ENCODE measurements around the gene SMIM5.
A peak's percentile ranks its signal among the peaks of the same experiment; 100 is the strongest.

Gene SMIM5

DNA sequence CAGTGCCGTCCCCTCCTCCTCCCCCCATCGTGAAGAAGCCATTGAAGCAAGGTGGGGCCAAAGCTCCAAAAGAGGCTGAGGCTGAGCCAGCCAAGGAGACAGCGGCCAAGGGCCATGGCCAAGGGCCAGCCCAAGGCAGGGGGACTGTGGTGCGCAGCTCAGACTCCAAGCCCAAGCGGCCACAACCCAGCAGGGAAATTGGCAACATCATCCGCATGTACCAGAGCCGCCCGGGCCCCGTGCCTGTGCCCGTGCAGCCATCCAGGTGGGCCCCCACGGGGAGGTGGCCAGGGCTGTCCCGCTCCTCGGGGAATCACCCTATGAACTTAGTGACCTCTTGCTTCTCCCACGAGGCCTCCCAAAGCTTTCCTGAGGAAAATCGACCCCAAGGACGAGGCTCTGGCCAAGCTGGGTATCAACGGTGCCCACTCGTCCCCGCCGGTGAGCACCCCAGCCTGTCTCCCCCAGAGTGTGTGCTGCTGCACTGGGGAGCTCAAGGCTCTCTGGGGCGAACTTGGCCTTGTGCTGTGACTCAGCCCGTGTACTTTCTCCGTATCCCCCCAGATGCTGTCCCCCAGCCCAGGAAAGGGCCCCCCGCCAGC lies 16.6 kb upstream of the SMIM5 start:
- Mint-ChIP-seq H3K4me3 (no peak overlapping the region), H3K27me3 (no peaks in the 10 kb centered on the region), H3K4me1 (no peaks in the 10 kb centered on the region), H3K9me3 (no peaks in the 10 kb centered on the region), H3K36me3 (no peaks in the 10 kb centered on the region), H3K27ac (no peak overlapping the region)

DNA sequence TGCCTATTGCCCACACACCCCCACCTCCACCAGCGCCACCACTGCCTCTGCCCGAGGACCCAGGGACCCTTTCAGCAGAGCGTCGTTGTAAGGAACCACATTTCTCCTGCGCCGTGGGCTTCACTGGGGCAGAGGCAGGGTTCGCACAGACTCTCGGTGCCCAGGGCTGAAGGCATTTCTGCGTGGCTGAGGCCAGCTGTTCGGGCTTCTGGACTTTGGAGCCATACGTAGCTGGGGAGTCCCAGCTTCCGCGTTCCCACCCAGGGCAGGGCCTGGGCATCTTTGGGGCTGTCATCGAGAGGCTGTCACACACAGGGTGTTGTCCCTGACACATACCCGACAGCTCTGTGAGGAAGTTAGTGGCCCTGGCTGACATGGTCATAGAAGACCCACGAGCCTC lies 16.0 kb upstream of the SMIM5 start:
- Mint-ChIP-seq H3K4me3 (no peak overlapping the region), H3K27me3 (no peaks in the 10 kb centered on the region), H3K36me3 (no peaks in the 10 kb centered on the region), H3K4me1 (no peaks in the 10 kb centered on the region), H3K27ac (no peak overlapping the region), H3K9me3 (no peaks in the 10 kb centered on the region)

DNA sequence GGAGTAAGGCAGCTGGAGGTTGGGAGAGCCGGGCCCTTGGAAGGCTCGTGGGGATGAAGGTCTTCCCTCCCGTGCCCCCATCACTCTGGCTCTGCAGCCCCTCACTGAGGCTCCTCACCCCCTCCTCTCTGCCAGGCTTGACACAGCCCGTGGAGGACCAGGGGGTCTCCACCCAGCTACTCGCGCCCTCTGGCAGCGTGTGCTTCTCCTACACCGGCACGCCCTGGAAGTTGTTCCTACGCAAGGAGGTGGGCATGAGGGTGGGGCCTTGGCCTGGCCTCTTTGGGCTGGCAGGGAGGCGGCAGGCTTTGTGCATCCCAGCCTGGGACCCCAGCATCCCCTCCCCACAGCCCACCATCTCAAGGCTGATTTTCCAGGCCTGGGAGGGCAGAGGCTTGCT lies 15.6 kb upstream of the SMIM5 start:
- H3K27ac Mint-ChIP-seq: no peak overlapping the region
- H3K36me3 Mint-ChIP-seq: no peaks in the 10 kb centered on the region
- no peaks in the 10 kb centered on the region for H3K9me3 Mint-ChIP-seq
- no peak overlapping the region for H3K4me3 Mint-ChIP-seq
- H3K27me3 Mint-ChIP-seq: no peaks in the 10 kb centered on the region
- no peaks in the 10 kb centered on the region for H3K4me1 Mint-ChIP-seq

DNA sequence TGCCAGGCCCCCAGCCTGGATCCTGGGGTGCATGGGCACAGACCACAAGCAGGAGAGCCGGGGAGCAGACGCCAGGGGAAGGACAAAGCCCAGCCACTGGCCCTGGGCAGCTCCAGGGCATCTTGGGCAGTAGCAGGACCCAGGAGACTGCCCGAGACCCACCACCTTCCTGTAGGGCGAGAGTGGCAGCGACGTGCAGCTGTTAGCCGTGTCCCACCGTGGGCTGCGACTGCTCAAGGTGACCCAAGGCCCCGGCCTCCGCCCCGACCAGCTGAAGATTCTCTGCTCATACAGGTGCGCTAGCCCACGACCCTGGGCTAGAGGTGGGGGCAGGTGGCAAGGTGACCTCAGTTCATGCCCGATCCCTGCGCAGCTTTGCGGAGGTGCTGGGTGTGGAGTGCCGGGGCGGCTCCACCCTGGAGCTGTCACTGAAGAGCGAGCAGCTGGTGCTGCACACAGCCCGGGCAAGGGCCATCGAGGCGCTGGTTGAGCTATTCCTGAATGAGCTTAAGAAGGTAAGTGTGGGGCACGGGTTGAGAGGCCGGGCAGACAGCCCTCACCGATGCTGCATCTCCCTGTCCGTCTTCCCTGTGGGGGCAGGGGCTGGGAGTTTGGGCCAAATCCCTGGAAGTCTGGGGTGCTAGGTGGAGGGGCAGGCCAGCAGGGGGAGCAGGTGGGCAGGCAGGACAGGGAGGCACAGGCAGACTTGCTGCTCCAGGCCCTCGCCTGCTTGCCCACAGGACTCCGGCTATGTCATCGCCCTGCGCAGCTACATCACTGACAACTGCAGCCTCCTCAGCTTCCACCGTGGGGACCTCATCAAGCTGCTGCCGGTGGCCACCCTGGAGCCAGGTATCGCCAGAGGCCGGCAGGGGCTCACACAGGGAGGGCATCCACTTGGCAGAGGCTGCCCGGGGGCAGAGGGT lies 13.5 kb upstream of the SMIM5 start:
- H3K36me3 Mint-ChIP-seq: no peaks in the 10 kb centered on the region
- no peaks in the 10 kb centered on the region for H3K27me3 Mint-ChIP-seq
- no peak overlapping the region for H3K4me3 Mint-ChIP-seq
- no peaks in the 10 kb centered on the region for H3K4me1 Mint-ChIP-seq
- H3K9me3 Mint-ChIP-seq: no peaks in the 10 kb centered on the region
- H3K27ac Mint-ChIP-seq: no peak overlapping the region

DNA sequence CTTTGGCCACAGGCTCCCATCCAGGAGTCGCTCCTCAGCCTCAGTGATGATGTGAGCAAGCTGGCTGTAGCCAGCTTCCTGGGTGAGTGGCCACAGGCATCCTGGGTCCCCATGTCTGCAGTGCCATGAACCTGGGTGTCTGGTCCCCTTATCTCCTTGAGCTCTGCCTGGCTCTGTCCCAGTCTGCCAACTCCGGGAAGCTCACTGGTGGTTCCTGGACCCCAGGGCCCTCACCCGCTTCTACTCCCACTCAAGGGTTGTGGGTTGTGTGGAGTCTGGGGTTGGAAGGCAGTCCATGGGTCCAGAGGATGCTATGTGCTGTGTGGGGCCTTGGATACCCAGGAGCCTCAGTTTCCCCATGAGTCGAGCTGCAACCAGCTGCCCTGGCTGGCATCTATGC lies 11.7 kb upstream of the SMIM5 start:
- H3K4me1 Mint-ChIP-seq: no peaks in the 10 kb centered on the region
- H3K27me3 Mint-ChIP-seq: no peaks in the 10 kb centered on the region
- H3K4me3 Mint-ChIP-seq: no peak overlapping the region
- no peaks in the 10 kb centered on the region for H3K36me3 Mint-ChIP-seq
- no peaks in the 10 kb centered on the region for H3K9me3 Mint-ChIP-seq
- no peak overlapping the region for H3K27ac Mint-ChIP-seq

DNA sequence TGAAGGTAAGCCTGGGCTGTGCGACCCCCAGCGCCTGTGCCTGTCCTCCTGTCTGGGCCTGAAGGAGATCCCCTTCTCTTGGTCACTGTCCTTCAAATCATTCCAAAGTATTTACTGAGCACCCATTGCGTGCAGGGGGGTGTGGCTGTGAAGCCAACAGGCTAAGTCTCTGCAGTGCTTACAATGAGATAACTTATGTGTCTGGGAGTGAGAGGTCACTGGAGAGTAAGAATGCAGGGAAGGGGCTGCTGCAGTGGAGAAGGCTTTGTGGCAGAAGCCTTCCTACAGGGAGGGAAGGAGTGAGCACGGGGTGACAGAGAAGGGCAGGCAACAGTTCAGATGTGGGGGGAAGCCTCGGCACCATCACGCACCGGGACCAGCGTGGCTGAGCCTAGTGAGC lies 11.2 kb upstream of the SMIM5 start:
- Mint-ChIP-seq H3K4me1 (no peaks in the 10 kb centered on the region), H3K4me3 (no peak overlapping the region), H3K36me3 (no peaks in the 10 kb centered on the region), H3K27me3 (no peaks in the 10 kb centered on the region), H3K9me3 (no peaks in the 10 kb centered on the region), H3K27ac (peak overlapping the region; percentile 23)

DNA sequence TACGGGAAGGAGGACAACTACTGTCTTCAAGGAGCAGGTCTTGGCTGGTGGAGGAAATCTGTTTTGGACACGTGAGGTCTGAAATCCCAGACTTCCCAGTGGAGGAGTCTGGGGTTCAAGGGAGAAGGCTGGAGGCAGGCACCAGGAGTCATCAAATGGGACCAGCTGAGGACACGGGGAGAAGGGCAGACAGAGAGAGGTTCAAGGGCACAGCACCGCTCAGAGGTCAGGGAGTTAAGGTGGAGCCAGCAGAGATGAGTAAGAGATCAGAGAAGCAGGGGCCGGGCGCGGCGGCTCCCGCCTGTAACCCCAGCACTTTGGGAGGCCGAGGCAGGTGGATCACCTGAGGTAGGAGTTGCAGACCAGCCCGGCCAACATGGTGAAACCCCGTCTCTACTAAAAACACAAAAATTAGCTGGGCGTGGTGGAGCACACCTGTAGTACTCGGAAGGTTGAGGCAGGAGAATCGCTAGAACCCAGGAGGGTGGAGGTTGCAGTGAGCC lies 10.4 kb upstream of the SMIM5 start:
- H3K27me3 Mint-ChIP-seq: no peaks in the 10 kb centered on the region
- H3K9me3 Mint-ChIP-seq: no peaks in the 10 kb centered on the region
- no peaks in the 10 kb centered on the region for H3K36me3 Mint-ChIP-seq
- no peak overlapping the region for H3K4me3 Mint-ChIP-seq
- no peak overlapping the region for H3K27ac Mint-ChIP-seq
- no peaks in the 10 kb centered on the region for H3K4me1 Mint-ChIP-seq

DNA sequence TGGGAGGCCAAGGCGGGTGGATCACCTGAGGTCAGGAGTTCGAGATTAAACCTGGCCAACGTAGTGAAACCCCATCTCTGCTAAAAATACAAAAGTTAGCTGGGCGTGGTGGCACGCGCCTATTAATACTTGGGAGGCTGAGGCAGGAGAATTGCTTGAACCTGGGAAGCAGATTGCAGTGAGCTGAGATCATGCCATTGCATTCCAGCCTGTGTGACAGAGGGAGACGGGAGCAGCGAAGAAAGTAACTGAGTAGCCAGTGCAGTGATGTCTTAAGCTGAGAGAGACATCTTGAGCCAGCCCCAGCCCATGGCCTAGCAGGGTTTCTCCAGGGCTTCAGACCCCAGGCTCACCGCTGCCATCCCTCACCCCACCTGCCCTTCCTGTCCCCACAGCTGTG lies 9.8 kb upstream of the SMIM5 start:
- H3K9me3 Mint-ChIP-seq: no peaks in the 10 kb centered on the region
- H3K36me3 Mint-ChIP-seq: no peaks in the 10 kb centered on the region
- H3K4me3 Mint-ChIP-seq: no peak overlapping the region
- no peak overlapping the region for H3K27ac Mint-ChIP-seq
- no peaks in the 10 kb centered on the region for H3K27me3 Mint-ChIP-seq
- no peaks in the 10 kb centered on the region for H3K4me1 Mint-ChIP-seq

DNA sequence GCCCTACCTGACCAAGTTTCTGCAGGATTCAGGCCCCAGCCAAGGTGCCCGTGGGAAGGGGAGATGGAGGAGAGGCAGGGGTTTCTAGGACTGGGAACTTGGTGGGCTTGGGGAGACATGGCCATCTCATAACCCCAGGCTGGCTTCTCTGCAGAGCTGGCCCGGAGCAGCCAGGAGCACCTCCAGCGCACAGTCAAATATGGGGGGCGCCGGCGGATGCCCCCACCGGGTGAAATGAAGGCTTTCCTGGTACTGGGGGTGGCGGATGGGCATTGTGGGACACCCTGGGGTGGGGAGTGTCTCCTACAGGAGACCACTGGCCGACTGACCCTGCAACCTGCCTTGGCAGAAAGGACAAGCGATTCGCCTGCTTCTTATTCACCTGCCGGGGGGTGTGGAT lies 9.2 kb upstream of the SMIM5 start:
- no peaks in the 10 kb centered on the region for H3K36me3 Mint-ChIP-seq
- H3K27ac Mint-ChIP-seq: no peak overlapping the region
- no peaks in the 10 kb centered on the region for H3K4me1 Mint-ChIP-seq
- H3K4me3 Mint-ChIP-seq: no peak overlapping the region
- H3K27me3 Mint-ChIP-seq: no peaks in the 10 kb centered on the region
- H3K9me3 Mint-ChIP-seq: no peaks in the 10 kb centered on the region

DNA sequence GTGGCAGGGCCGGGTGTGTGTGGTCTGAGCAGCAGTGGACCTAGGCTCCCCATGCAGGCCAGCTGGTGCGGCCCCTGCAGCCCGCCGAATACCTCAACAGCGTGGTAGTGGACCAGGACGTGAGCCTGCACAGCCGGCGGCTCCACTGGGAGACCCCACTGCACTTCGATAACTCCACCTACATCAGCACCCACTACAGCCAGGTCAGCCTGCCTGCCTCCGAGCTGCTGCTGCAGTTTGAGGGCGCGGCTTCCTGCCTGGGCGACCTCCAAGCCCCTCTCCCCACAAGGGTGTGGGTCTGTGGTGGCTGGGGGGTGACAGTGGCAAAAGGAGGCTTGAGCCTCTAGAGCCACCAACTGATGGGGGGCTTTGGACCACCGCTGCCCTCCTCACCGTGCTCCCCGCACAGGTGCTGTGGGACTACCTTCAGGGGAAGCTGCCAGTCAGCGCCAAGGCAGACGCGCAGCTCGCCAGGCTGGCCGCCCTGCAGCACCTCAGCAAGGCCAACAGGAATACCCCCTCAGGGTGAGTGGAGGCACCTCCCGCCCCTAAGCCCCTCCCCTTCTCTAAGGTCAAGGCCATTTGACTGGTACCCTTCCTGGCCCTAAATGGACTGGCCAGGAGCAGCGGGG lies 8.4 kb upstream of the SMIM5 start:
- H3K9me3 Mint-ChIP-seq: no peaks in the 10 kb centered on the region
- H3K4me1 Mint-ChIP-seq: no peaks in the 10 kb centered on the region
- no peaks in the 10 kb centered on the region for H3K36me3 Mint-ChIP-seq
- H3K27ac Mint-ChIP-seq: no peak overlapping the region
- H3K4me3 Mint-ChIP-seq: no peak overlapping the region
- no peaks in the 10 kb centered on the region for H3K27me3 Mint-ChIP-seq

DNA sequence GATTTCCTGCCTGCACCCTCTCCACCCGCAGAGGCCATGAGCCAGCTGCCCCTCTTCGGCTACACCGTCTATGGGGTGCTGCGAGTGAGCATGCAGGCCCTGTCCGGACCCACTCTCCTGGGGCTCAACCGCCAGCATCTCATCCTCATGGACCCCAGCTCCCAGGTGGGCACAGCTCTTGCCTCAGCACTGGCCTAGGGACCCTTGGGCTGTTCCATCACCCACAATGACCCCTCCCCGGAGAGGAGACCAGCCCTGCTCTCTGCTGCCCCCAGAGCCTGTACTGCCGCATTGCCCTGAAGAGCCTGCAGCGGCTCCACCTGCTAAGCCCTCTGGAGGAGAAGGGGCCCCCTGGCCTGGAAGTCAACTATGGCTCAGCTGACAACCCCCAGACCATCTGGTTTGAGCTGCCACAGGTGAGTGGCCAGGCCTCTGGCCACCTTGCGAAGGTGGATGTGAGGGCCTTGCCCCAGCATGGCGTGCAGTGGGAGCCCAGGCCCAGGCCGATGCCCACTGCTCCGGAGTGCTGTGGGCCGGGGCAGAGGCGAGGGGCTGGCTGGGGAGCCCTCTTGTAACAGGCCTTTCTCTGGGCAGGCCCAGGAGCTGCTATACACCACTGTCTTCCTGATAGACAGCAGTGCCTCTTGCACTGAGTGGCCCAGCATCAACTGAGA lies 7.3 kb upstream of the SMIM5 start:
- H3K27me3 Mint-ChIP-seq: no peaks in the 10 kb centered on the region
- H3K27ac Mint-ChIP-seq: no peak overlapping the region
- no peak overlapping the region for H3K4me3 Mint-ChIP-seq
- no peaks in the 10 kb centered on the region for H3K9me3 Mint-ChIP-seq
- no peaks in the 10 kb centered on the region for H3K4me1 Mint-ChIP-seq
- no peaks in the 10 kb centered on the region for H3K36me3 Mint-ChIP-seq

DNA sequence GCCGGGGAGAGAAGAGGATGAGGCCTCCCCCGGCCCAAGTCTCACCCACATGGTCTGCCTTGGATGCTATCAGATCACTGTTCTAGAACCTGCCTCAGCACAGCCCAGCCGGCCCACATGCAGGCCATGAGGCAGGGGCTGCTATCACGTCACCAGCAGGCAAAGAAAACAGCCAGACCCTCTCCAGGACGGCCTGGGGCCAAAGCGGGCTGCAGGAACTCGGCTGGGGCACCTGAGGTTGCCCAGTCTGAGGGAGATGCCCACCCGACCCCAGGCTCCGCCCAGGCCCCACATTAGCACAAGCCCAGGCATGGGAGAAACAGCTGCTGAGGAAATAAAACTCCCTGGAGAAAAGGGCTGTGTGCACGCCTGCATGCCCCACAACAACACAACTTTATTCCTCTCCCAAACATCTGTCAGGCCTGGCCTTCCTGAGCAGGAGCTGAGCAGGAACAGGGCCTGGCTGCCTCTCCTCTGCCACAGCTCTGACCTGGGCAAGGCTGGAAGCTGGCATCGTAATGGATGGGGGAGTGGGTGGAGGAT lies 6.7 kb upstream of the SMIM5 start:
- Mint-ChIP-seq H3K4me3 (no peak overlapping the region), H3K36me3 (no peaks in the 10 kb centered on the region), H3K4me1 (no peaks in the 10 kb centered on the region), H3K27ac (no peak overlapping the region), H3K9me3 (no peaks in the 10 kb centered on the region), H3K27me3 (no peaks in the 10 kb centered on the region)

DNA sequence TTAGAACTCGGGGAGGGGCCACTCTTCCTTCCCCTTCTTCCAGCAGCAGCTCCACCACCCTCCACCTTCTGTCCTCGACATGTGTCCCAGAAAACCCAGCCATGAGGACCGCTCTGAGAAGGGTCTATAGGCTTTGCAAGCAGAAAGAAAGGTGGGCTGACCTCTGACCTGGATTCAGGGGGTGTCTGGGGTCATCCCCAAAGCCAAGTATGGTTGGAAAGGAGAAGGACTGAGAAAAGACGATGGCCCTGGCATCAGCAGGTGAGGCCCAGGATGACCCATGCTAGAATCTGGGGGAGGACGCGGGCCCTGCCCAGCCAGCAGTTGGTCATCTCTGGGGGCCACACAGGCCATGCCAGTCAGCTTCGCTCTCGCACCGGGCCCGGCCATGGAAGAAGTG lies 6.1 kb upstream of the SMIM5 start:
- H3K27ac Mint-ChIP-seq: no peak overlapping the region

DNA sequence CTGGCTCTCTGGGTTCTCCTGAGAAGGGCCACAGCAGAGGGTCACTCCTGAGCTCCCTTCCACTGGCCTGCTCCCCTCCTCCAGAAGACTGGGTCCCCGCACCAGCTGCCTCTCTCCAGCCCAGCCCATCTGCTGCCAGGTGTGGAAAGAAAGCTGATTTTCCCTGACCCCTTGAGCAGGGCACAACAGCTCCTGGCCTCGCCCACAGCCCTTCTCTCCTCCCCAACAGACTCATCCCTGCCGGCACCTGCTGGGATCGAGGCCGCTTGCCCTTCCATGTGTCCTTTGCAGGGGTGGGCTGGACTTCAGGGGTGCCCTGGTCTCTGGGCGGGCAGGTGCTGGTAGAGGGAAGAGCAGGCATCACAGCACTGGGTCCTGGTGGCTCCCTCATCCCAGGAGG lies 4.8 kb upstream of the SMIM5 start:
- H3K36me3 Mint-ChIP-seq: no peaks in the 10 kb centered on the region
- no peak overlapping the region for H3K27ac Mint-ChIP-seq
- H3K9me3 Mint-ChIP-seq: no peaks in the 10 kb centered on the region
- no peaks in the 10 kb centered on the region for H3K4me1 Mint-ChIP-seq
- no peaks in the 10 kb centered on the region for H3K27me3 Mint-ChIP-seq
- H3K4me3 Mint-ChIP-seq: no peak overlapping the region

More for the DNA sequence above, 6.1 kb upstream of the SMIM5 start:
- H3K27me3 Mint-ChIP-seq: no peaks in the 10 kb centered on the region
- no peak overlapping the region for H3K4me3 Mint-ChIP-seq
- no peaks in the 10 kb centered on the region for H3K9me3 Mint-ChIP-seq
- no peaks in the 10 kb centered on the region for H3K36me3 Mint-ChIP-seq
- no peaks in the 10 kb centered on the region for H3K4me1 Mint-ChIP-seq

DNA sequence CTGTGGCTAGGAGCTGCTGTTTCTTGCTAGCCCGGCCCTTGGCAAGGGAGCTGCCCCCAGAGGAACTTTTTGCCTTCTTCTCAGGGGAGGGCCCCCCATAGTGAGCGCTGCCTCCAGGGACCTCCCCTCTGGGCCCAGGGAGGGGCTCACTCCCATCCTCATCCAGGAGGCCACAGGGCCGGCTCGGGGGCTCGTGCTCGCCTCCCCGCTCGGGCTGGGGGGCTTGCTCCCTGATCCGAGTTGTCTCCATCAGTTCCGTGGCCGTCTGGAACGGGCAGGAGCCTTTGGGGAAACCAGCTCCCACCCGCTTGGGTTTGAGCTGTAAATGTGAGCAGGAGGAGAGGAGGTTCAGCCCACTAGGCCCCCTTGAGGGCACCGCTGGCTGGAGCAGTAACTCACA lies 4.1 kb upstream of the SMIM5 start:
- Mint-ChIP-seq H3K27ac (no peak overlapping the region), H3K4me3 (no peak overlapping the region), H3K27me3 (no peaks in the 10 kb centered on the region), H3K9me3 (no peaks in the 10 kb centered on the region), H3K36me3 (no peaks in the 10 kb centered on the region), H3K4me1 (peaks cover 5% of the 10 kb centered on the region)

All from activated naive CD4-positive, alpha-beta T cell treated with anti-CD3 and anti-CD28 coated beads, Interleukin-2, amount 50 U/mL, for 24 hours (primary cell).